GM21390 (cell line): ENCODE measurements around the gene SYPL1.
"Not testable (repeated sequence)": the region's sequence is repeated elsewhere in the genome, so short reads cannot be mapped to it uniquely, and the experiment has no call there.

ENCODE experiments used
- ATAC-seq: cut with Tn5 transposase; IDR thresholded peaks from one replicate; pipeline ENCODE4 v1.9.1; 2021; ENCODE audit not compliant: unreplicated experiment

Gene SYPL1

GRCh38 chr7:106112118-106112971 is at the start of gene SYPL1:
SYPL1 (minus strand) TSS chr7:106112312; CDS start chr7:106112208, 104 bp downstream.
- peak; percentile 75 for ATAC-seq

GRCh38 chr7:106155027-106155426 is 42.9 kb upstream of the SYPL1 start:
- no peak for ATAC-seq

- peak; percentile 91 for ATAC-seq
Measured at GRCh38 chr7:106153891-106154449, 41.9 kb upstream of the SYPL1 start.

GRCh38 chr7:106152313-106152665 is 40.2 kb upstream of the SYPL1 start:
- no peak for ATAC-seq

GRCh38 chr7:106151459-106152312 is 39.6 kb upstream of the SYPL1 start:
- no peak for ATAC-seq

- ATAC-seq: no peak
Measured at GRCh38 chr7:106143711-106144337, 31.7 kb upstream of the SYPL1 start.

GRCh38 chr7:106142136-106142535 is 30.0 kb upstream of the SYPL1 start:
- ATAC-seq: no peak

GRCh38 chr7:106140406-106141173 is 28.5 kb upstream of the SYPL1 start:
- ATAC-seq: no peak

GRCh38 chr7:106139265-106140251 is 27.4 kb upstream of the SYPL1 start:
- ATAC-seq: no peak

- no peak for ATAC-seq
Measured at GRCh38 chr7:106138776-106139175, 26.7 kb upstream of the SYPL1 start.

GRCh38 chr7:106138181-106138580 is 26.1 kb upstream of the SYPL1 start:
- ATAC-seq: not testable (repeated sequence)

GRCh38 chr7:106134241-106134640 is 22.1 kb upstream of the SYPL1 start:
- ATAC-seq: no peak

GRCh38 chr7:106129291-106129690 is 17.2 kb upstream of the SYPL1 start:
- ATAC-seq: no peak

- no peak for ATAC-seq
Measured at GRCh38 chr7:106128836-106129235, 16.7 kb upstream of the SYPL1 start.

- ATAC-seq: no peak
Measured at GRCh38 chr7:106127984-106128780, 16.1 kb upstream of the SYPL1 start.

GRCh38 chr7:106126170-106126938 is 14.2 kb upstream of the SYPL1 start:
- no peak for ATAC-seq

GRCh38 chr7:106125417-106125816 is 13.3 kb upstream of the SYPL1 start:
- no peak for ATAC-seq

- no peak for ATAC-seq
Measured at GRCh38 chr7:106124186-106124585, 12.1 kb upstream of the SYPL1 start.
